Activated CD8-positive, alpha-beta memory T cell treated with anti-CD3 and anti-CD28 coated beads, Interleukin-2, amount 10 ng/mL, durations not matched to agents 7 days and 5 days (primary cell): ENCODE data around the gene CLIP1. TPM values are rescaled to one million over a fixed set of nuclear protein-coding genes. Genes with fewer than 3 reads are reported as not detected.
"Not testable (repeated sequence)": the region's sequence is repeated elsewhere in the genome, so short reads cannot be mapped to it uniquely, and the experiment has no call there.

ENCODE experiments used
- ATAC-seq: fragments of 150-1000 bp; cut with Tn5 transposase; one replicate; pipeline ENCODE4 v1.10.0; 2021; ENCODE audit warnings: moderate library complexity
- CTCF ChIA-PET: fragments of 350-600 bp; sonication (Branson Sonifier 250); formaldehyde crosslinking; loops from one replicate; lab custom pipeline; 2021; ENCODE audit warnings: antibody characterized with exemption; lab: Charles Lee
- DNase-seq: peaks from one replicate; pipeline ENCODE4 v3.0.0-alpha.2; 2020
- H3K27ac Mint-ChIP-seq: one replicate; pipeline ENCODE4 v1.8.0; 2021; ENCODE audit warnings: mild to moderate bottlenecking, mixed read lengths
- H3K27me3 Mint-ChIP-seq: one replicate; pipeline ENCODE4 v1.8.0; 2021; ENCODE audit warnings: mixed read lengths
- H3K36me3 Mint-ChIP-seq: one replicate; pipeline ENCODE4 v1.8.0; 2021; ENCODE audit warnings: mild to moderate bottlenecking, mixed read lengths
- H3K4me1 Mint-ChIP-seq: one replicate; pipeline ENCODE4 v1.8.0; 2021; ENCODE audit warnings: mixed read lengths
- H3K4me3 Mint-ChIP-seq: one replicate; pipeline ENCODE4 v1.8.0; 2021; ENCODE audit warnings: mild to moderate bottlenecking, moderate library complexity, mixed read lengths
- H3K9me3 Mint-ChIP-seq: one replicate; pipeline ENCODE4 v1.8.0; 2022; ENCODE audit warnings: low read depth, mixed read lengths
- total RNA-seq, 2 experiments: library from RNA; stranded (reverse); gene quantifications; one replicate each; pipeline ENCODE4 v1.2.3, GENCODE V29; 2021

The CLIP1 gene
- total RNA-seq, 2 experiments from 2014 or later: 56.2 to 75.7 TPM

DNA sequence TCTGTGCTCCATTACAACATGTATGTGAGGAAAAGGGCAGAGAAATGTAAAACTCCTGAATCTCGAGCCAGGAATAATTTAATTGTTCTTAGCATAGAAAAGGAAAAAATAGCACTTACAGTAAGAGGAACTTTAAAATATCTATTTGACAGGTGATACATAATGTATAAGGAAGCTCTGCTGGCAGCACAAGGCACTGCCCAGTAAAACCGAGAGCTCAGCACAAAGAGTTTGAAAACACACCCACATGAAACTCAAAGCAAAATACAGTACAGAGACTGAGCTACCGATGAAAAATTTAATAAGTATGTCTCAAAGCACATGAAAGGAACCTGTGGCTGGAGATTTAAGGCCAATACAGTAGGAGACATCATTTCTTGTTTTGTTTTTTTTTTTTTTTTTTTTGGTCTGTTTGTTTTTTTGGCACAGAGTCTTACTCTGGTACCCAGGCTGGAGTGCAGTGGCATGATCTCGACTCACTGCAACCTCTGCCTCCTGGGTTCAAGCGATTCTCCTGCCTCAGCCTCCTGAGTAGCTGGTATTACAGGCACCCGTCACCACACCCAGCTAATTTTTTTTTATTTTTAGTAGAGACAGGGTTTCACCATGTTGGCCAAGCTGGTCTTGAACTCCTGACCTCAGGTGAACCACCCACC lies 19.2 kb downstream of the CLIP1 start:
- CTCF ChIA-PET: interaction anchor here (0.7 to 6.4 kb wide), 5 partner anchors 19 to 86 kb away, joined by 3 to 177 read pairs (median 4); partner anchors contain the start of gene CLIP1
- peaks cover 39% of the 10 kb centered on the region for H3K4me1 Mint-ChIP-seq

GRCh38 chr12:122402264-122402663 lies 20.2 kb downstream of the CLIP1 start:
- H3K27me3 Mint-ChIP-seq: no peaks in the 10 kb centered on the region
- no peak for ATAC-seq
- peaks cover 33% of the 10 kb centered on the region for H3K4me1 Mint-ChIP-seq
- no peaks in the 10 kb centered on the region for H3K9me3 Mint-ChIP-seq
- H3K27ac Mint-ChIP-seq: no peak overlapping the region
- DNase-seq: no peak
- H3K4me3 Mint-ChIP-seq: no peak overlapping the region
- H3K36me3 Mint-ChIP-seq: peaks cover 19% of the 10 kb centered on the region
- CTCF ChIA-PET: interaction anchor here (1.1 to 6.4 kb wide), 4 partner anchors 10 to 71 kb away, joined by 3 to 177 read pairs (median 6); partner anchors contain the start of gene CLIP1

More for the DNA sequence above, 19.2 kb downstream of the CLIP1 start:
- DNase-seq (no peak), ATAC-seq (peak; percentile 50)
- no peaks in the 10 kb centered on the region for H3K27me3 Mint-ChIP-seq
- H3K36me3 Mint-ChIP-seq: peaks cover 17% of the 10 kb centered on the region
- H3K9me3 Mint-ChIP-seq: no peaks in the 10 kb centered on the region
- no peak overlapping the region for H3K4me3 Mint-ChIP-seq
- H3K27ac Mint-ChIP-seq: no peak overlapping the region

DNA sequence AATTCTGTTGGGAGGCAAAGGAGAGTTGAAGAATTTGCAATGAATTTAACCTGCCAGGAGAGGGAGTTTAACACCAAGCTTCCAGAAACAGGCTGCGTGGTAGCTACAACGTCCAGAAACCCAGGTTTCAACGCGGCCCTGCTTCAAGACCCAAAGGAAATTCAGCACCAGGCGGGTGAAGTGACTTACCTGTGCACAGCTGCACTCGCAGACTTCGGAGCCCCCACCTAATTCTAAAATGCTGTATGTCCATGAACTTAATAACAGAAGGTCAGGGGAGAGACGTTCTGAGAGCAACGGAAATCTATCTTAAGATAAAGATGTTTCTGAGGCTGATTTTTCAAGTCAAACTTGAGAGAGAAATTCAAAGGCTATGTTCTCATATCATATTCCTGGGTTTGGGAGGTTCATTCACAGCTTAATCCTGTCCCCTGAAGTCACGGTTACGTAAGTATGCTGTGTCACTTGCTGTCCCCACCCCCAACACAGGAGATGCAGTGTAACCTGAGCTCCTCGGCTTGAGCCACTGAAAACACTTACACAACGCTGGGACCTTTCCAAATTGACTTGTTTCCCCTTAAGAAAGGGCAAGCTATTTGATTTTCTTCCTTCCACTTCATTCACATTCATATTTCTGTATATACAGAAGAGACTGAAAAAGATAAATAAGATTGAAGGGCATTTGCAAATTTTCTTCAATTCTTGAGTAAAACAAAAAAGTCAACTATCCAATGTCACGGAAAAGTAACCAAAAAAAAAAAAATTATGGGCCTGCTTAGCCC lies 22.7 kb downstream of the CLIP1 start:
- ATAC-seq (peak; percentile 87), DNase-seq (peak; percentile 68)
- H3K36me3 Mint-ChIP-seq: peaks cover 20% of the 10 kb centered on the region
- peak overlapping the region; percentile 68 for H3K27ac Mint-ChIP-seq
- no peaks in the 10 kb centered on the region for H3K9me3 Mint-ChIP-seq
- no peaks in the 10 kb centered on the region for H3K27me3 Mint-ChIP-seq
- peaks cover 34% of the 10 kb centered on the region for H3K4me1 Mint-ChIP-seq
- CTCF ChIA-PET: interaction anchor here (0.6 to 6.4 kb wide), 51 partner anchors 8 to 986 kb away, joined by 3 to 177 read pairs (median 4); partner anchors contain the start of genes CLIP1, DENR, HIP1R and RSRC2
- peak overlapping the region; percentile 45 for H3K4me3 Mint-ChIP-seq

- DNase-seq (no peak), ATAC-seq (peak; percentile 14)
- Mint-ChIP-seq H3K36me3 (peaks cover 19% of the 10 kb centered on the region), H3K9me3 (no peaks in the 10 kb centered on the region), H3K27ac (peak overlapping the region; percentile 68), H3K4me3 (no peak overlapping the region), H3K4me1 (peaks cover 35% of the 10 kb centered on the region), H3K27me3 (no peaks in the 10 kb centered on the region)
- CTCF ChIA-PET: interaction anchor here (0.6 to 6.4 kb wide), 47 partner anchors 9 to 987 kb away, joined by 3 to 177 read pairs (median 5); partner anchors contain the start of genes CLIP1, HIP1R, RSRC2 and ZCCHC8
Observed at GRCh38 chr12:122399254-122399591, 23.2 kb downstream of the CLIP1 start.

GRCh38 chr12:122397981-122398380 lies 24.5 kb downstream of the CLIP1 start:
- CTCF ChIA-PET: interaction anchor here (1.1 to 6.4 kb wide), 4 partner anchors 16 to 103 kb away, joined by 3 to 177 read pairs (median 18); partner anchors contain the start of gene ZCCHC8
- not testable (repeated sequence) for H3K9me3 Mint-ChIP-seq
- peaks cover 24% of the 10 kb centered on the region for H3K4me1 Mint-ChIP-seq

DNA sequence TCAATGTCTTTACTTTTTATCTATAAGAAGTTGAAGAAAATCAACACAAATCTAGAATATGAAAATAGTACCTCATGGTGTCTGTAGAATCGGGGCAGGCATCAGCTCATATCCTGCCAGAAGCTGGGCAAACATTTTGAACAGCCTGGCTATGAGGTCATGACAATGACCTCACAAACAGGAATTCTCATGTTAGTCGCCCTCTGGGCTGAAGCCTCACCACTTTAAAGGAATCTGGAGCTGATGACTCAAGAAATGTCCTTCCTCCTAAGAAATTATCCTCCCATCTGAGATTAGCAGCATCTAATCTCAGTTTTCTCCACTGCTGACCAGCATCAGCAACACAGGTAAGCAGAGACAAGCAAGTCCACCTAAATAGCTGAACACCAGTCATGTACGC lies 27.1 kb downstream of the CLIP1 start:
- CTCF ChIA-PET: interaction anchor here (0.5 to 1.8 kb wide), 4 partner anchors 76 to 150 kb away, joined by 3 to 9 read pairs (median 4); no protein-coding TSS in a partner anchor

More at GRCh38 chr12:122397981-122398380, 24.5 kb downstream of the CLIP1 start:
- ATAC-seq, H3K27me3 Mint-ChIP-seq, H3K27ac Mint-ChIP-seq, DNase-seq, H3K4me3 Mint-ChIP-seq: not testable (repeated sequence)
- peaks cover 12% of the 10 kb centered on the region for H3K36me3 Mint-ChIP-seq

DNA sequence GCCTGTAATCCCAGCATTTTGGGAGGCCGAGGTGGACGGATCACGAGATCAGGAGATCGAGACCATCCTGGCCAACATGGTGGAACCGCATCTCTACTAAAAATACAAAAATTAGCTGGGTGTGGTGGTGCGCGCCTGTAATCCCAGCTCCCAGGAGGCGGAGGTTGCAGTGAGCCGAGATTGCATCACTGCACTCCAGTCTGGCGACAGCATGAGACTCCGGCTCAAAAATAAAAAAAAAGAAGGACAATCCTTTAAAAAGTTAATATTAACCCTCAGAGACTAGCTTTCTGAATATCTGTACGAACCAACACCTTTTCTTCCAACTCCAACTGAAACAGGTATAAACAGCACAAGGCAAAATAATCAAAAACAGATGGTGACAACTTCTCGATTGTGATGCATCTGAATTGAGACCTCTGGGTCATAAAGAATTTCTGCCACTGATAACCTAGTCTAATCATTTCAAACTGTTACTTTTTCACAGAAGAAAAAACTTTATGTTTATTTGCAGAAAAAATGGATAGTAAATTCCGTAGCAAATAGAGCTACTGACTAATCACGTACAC lies 27.8 kb downstream of the CLIP1 start:
- CTCF ChIA-PET: interaction anchor here (1.1 to 1.5 kb wide), 2 partner anchors 77 to 78 kb away, joined by 3 to 5 read pairs; no protein-coding TSS in a partner anchor

More for the DNA sequence above, 27.1 kb downstream of the CLIP1 start:
- Mint-ChIP-seq H3K27me3 (no peaks in the 10 kb centered on the region), H3K4me3 (no peak overlapping the region), H3K4me1 (peaks cover 17% of the 10 kb centered on the region), H3K9me3 (no peaks in the 10 kb centered on the region), H3K36me3 (peaks cover 9% of the 10 kb centered on the region), H3K27ac (no peak overlapping the region)
- ATAC-seq (no peak), DNase-seq (no peak)

GRCh38 chr12:122393817-122394216 lies 28.7 kb downstream of the CLIP1 start:
- no peaks in the 10 kb centered on the region for H3K27me3 Mint-ChIP-seq
- no peaks in the 10 kb centered on the region for H3K9me3 Mint-ChIP-seq
- CTCF ChIA-PET: interaction anchor here (1.5 kb wide), 1 partner anchor 78 kb away, joined by 5 read pairs; no protein-coding TSS in a partner anchor
- no peak overlapping the region for H3K4me3 Mint-ChIP-seq
- H3K4me1 Mint-ChIP-seq: peaks cover 3% of the 10 kb centered on the region
- DNase-seq (no peak), ATAC-seq (no peak)
- peaks cover 5% of the 10 kb centered on the region for H3K36me3 Mint-ChIP-seq
- H3K27ac Mint-ChIP-seq: no peak overlapping the region

More for the DNA sequence above, 27.8 kb downstream of the CLIP1 start:
- Mint-ChIP-seq H3K27ac (no peak overlapping the region), H3K27me3 (no peaks in the 10 kb centered on the region), H3K4me1 (peaks cover 11% of the 10 kb centered on the region), H3K36me3 (peaks cover 8% of the 10 kb centered on the region), H3K9me3 (no peaks in the 10 kb centered on the region), H3K4me3 (no peak overlapping the region)
- ATAC-seq (no peak), DNase-seq (no peak)

DNA sequence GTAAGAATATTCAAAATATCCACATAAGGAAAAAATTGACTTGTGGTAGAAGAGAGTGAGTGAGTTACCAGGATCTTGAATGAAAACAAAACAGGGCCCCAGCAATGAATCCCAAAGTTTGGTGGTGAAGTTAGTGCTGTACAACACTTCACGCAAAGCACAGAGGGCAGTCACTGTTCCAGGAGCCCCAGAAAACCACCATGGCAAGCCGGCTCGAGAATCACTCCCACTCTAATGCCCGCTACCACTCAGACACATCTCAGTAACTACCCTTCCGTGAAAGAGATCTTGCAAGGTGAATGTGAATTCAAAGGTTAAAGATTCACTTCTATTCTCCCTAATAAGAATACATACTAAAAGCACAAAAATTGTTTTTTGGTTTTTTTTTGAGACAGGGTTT lies 30.1 kb downstream of the CLIP1 start:
- DNase-seq (no peak), ATAC-seq (no peak)
- CTCF ChIA-PET: no interaction called here
- no peak overlapping the region for H3K27ac Mint-ChIP-seq
- H3K36me3 Mint-ChIP-seq: peaks cover 4% of the 10 kb centered on the region
- no peaks in the 10 kb centered on the region for H3K9me3 Mint-ChIP-seq
- H3K4me1 Mint-ChIP-seq: peaks cover 3% of the 10 kb centered on the region
- H3K27me3 Mint-ChIP-seq: no peaks in the 10 kb centered on the region
- H3K4me3 Mint-ChIP-seq: no peak overlapping the region

DNA sequence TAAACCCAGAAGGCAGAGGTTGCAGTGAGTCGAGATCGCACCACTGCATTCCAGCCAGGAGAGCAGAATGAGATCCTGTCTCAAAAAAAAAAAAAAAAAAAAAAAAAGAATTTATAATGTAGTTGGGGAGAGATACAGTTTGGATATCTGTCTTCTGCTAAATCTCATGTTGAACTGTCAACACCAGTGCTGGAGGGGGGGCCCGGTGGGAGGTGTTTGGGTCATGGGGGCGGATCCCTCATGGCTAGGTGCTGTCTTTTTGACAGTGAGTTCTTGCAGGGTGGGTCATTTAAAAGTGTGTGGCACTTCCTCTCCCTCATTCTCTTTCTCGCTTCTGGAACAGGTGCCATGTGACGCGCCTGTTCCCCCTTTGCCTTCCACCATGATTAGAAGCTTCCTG lies 32.8 kb downstream of the CLIP1 start:
- Mint-ChIP-seq H3K4me3 (no peak overlapping the region), H3K9me3 (no peaks in the 10 kb centered on the region), H3K4me1 (no peaks in the 10 kb centered on the region), H3K27me3 (no peaks in the 10 kb centered on the region), H3K27ac (no peak overlapping the region), H3K36me3 (peaks cover 5% of the 10 kb centered on the region)
- CTCF ChIA-PET: interaction anchor here (0.7 to 2.3 kb wide), 2 partner anchors 10 to 36 kb away, joined by 3 to 8 read pairs; no protein-coding TSS in a partner anchor
- DNase-seq: no peak
- no peak for ATAC-seq

DNA sequence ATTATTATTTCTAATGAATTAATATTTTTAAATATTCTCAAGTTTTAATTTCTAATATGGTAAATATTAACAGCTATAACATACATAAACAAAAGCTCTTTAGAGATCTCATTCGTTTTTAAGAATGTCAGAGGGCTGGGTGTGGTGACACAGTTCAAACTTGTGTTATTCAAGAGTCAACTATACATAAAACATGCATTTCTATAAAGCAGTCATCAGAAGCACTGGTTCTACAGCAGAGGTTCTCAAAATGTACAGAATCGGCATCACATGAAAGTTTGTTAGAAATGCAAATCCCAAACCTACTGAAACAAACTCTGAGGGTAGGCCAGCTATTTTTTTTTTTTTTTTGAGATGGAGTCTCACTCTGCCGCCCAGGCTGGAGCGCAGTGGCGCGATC lies 34.6 kb downstream of the CLIP1 start:
- Mint-ChIP-seq H3K9me3 (no peaks in the 10 kb centered on the region), H3K4me3 (no peak overlapping the region), H3K36me3 (peaks cover 5% of the 10 kb centered on the region), H3K4me1 (no peaks in the 10 kb centered on the region), H3K27me3 (no peaks in the 10 kb centered on the region), H3K27ac (no peak overlapping the region)
- DNase-seq (no peak), ATAC-seq (no peak)
- CTCF ChIA-PET: interaction anchor here (2.3 kb wide), 1 partner anchor 12 kb away, joined by 8 read pairs; no protein-coding TSS in a partner anchor

DNA sequence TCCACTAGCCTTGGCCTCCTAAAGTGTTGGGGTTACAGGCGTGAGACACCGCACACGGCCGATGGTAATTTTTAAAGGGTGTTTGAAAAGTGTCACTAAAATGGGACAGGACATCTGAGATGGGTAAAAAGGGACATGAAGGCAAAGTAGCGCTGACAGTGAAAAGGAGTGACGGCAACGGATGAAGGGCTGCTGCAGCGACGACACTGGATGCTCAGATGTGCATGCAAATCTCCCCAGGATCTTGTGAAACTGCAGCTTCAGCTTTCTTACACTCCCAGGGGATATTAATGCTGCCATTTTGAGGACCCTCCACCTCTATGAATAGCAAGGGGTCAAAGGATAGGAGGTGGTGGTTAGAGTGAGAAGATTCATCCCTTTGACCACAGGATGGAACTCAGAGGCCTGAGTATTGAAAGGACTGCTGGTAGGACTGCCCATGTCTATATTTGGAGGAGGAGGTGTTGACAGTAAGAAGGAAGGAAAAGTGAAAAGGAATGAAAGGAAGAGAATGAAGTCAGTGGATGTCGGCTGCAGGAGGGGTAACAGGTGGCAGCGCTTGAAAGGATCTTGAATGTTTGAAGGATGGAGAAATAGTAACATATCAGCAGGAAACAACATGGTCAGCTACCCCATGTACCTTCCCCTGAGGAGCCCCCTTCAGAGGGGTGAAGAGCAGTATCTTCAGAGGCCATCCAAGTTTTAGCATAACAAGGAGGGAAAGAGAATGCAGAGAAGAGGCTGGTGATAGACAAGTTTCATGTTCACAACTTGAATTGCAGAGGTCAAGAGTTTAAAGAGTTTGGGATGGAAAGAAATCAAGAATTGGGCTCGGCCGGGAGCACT lies 37.1 kb downstream of the CLIP1 start:
- Mint-ChIP-seq H3K27ac (no peak overlapping the region), H3K4me1 (peaks cover 3% of the 10 kb centered on the region), H3K9me3 (no peaks in the 10 kb centered on the region), H3K27me3 (no peaks in the 10 kb centered on the region), H3K36me3 (peaks cover 9% of the 10 kb centered on the region), H3K4me3 (no peak overlapping the region)
- CTCF ChIA-PET: no interaction called here
- ATAC-seq (no peak), DNase-seq (no peak)
